Osteoblast (primary cell): Measurements from ENCODE around the gene CACNA1H. TPM values are rescaled to one million over a fixed set of nuclear protein-coding genes. Genes with fewer than 3 reads are reported as not detected.

Source experiments
- DNase-seq: peaks from one replicate; pipeline ENCODE4 v3.0.0; 2011; ENCODE audit warnings: low spot score, mixed read lengths; ENCODE audit not compliant: insufficient read length; ENCODE audit errors: missing footprints
- H2AFZ ChIP-seq: 2 replicates; pipeline ENCODE4 v1.6.0; 2011; ENCODE audit warnings: mild to moderate bottlenecking, low read length
- H3K27ac ChIP-seq: 2 replicates; pipeline ENCODE4 v1.5.1; 2011; ENCODE audit warnings: mild to moderate bottlenecking, low read depth, low read length, moderate library complexity
- H3K27me3 ChIP-seq: 2 replicates; pipeline ENCODE4 v1.6.0; 2012; ENCODE audit warnings: mild to moderate bottlenecking, control low read depth, inconsistent platforms, low read length, moderate library complexity; ENCODE audit not compliant: insufficient read depth
- H3K36me3 ChIP-seq: 2 replicates; pipeline ENCODE4 v1.5.1; 2011; ENCODE audit warnings: mild to moderate bottlenecking, low read length, control low read depth, moderate library complexity; ENCODE audit not compliant: insufficient read depth
- H3K4me1 ChIP-seq: 2 replicates; pipeline ENCODE4 v1.5.1; 2011; ENCODE audit warnings: mild to moderate bottlenecking, low read length, control low read depth, moderate library complexity; ENCODE audit not compliant: insufficient read depth
- H3K4me2 ChIP-seq: 2 replicates; pipeline ENCODE4 v1.6.0; 2011; ENCODE audit warnings: mild to moderate bottlenecking, low read length; ENCODE audit not compliant: insufficient read depth
- H3K4me3 ChIP-seq: fragments of 200-600 bp; sonication (generic); 3 replicates; pipeline ENCODE4 v1.5.1; 2012; ENCODE audit warnings: mild to moderate bottlenecking, low read length, inconsistent platforms; ENCODE audit not compliant: insufficient read depth
- H3K79me2 ChIP-seq: 2 replicates; pipeline ENCODE4 v1.6.0; 2012; ENCODE audit warnings: mild to moderate bottlenecking, low read length, control low read depth, inconsistent platforms; ENCODE audit not compliant: insufficient read depth
- H3K9me3 ChIP-seq: 2 replicates; pipeline ENCODE4 v1.5.1; 2011; ENCODE audit warnings: low read depth, low read length, control low read depth
- H4K20me1 ChIP-seq: 2 replicates; pipeline ENCODE4 v1.6.0; 2012; ENCODE audit warnings: mild to moderate bottlenecking, low read length, control low read depth; ENCODE audit not compliant: insufficient read depth
- total RNA-seq: library from RNA; depleted of rRNA; stranded (reverse); fragments of >200 nt; gene quantifications from 2 replicates; pipeline ENCODE4 v1.2.3, GENCODE V29; 2012
- TF ChIP-seq, protein P1 (sequence below): IDR thresholded peaks from 2 replicates; pipeline ENCODE4 v1.5.1; 2011; ENCODE audit warnings: mild to moderate bottlenecking, low read depth, low read length, moderate library complexity; ENCODE audit errors: extremely low read depth

Gene CACNA1H
- total RNA-seq, 1 donor = under 0.01 TPM

DNA sequence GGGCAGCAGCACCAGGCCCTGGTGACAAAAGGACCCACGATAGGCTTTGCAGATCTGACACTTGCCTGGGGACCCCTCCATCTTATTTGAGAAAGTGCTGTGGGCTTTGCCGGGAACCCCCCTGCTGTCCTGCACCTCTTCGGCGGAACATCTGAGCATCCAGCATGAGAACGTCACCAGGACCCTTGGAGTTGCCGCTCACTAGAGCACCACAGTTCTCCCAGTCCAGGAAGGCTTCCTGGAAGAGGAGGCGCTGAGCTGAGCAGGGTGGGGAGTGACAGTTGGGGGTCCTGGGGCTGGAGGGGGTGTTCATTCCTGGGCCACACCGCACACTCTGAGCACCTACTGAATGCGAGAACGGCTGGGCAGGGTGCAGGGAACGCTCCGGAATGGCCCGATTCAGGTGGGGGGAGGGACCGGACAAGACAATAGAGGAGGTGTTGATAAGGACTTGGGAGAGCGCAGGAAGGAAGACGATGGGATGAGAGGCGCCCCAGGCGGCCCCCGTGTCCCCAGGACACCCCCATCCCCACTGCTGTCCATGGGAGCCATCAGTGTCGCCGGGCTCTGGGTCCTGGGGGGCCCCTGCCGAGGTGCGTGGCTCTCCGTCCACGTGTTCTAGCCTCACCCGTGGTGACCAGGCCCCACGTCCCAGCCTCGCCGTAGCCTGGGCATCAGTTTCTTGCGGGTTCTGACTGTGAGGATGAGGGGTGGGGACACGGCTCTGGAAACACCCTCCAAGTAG is 24.8 kb upstream of the CACNA1H start:
- Histone ChIP-seq H3K27me3 (no peaks in the 10 kb centered on the region), H3K79me2 (no peaks in the 10 kb centered on the region), H3K4me3 (no peak overlapping the region), H3K27ac (no peak overlapping the region), H3K4me2 (no peak overlapping the region), H3K9me3 (no peaks in the 10 kb centered on the region), H4K20me1 (no peaks in the 10 kb centered on the region), H2AFZ (no peak overlapping the region), H3K36me3 (no peaks in the 10 kb centered on the region), H3K4me1 (no peaks in the 10 kb centered on the region)
- TF ChIP-seq, protein P1, sequence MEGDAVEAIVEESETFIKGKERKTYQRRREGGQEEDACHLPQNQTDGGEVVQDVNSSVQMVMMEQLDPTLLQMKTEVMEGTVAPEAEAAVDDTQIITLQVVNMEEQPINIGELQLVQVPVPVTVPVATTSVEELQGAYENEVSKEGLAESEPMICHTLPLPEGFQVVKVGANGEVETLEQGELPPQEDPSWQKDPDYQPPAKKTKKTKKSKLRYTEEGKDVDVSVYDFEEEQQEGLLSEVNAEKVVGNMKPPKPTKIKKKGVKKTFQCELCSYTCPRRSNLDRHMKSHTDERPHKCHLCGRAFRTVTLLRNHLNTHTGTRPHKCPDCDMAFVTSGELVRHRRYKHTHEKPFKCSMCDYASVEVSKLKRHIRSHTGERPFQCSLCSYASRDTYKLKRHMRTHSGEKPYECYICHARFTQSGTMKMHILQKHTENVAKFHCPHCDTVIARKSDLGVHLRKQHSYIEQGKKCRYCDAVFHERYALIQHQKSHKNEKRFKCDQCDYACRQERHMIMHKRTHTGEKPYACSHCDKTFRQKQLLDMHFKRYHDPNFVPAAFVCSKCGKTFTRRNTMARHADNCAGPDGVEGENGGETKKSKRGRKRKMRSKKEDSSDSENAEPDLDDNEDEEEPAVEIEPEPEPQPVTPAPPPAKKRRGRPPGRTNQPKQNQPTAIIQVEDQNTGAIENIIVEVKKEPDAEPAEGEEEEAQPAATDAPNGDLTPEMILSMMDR = no peak
- no peak for DNase-seq

DNA sequence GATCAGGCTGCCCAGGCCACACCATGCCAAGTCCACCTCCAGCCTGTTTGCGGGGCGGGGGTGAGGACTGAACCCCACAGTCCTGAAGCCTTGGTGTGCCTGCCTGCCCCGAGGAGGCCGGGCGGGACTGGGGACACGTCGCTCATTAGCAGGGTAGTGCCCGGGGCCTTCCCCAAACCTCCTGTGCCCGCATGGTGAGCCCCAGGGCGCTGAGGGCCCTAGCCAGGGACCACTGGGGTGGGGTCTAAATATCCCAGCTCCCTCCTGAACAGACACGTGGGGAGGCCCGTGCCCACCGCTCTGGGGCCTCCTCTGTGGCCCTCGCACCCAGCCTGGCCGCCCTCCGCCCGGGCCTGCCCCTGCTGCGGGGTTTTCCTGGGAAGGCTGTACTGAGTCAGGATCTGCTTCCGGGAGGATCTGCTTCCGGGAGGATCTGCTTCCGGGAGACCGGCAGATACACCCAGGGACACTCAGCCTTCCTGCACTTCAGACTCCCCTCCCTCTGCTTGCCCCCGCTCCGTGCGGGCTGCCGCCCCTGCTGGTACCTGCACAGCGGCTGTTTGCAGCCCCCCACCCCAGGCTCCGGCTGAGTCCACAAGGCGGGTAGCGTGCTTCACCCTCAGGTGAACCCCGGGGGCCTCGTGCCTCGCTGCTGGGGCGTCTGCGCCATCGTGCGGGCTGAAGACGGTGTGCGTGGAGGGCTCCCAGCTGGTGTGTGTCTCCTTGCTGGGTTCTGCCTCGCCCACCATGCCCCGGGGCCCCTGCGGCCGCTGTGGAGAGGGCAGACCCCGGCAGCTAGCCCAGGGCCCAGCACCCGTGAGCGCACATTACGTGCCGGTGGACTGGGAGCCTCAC is 23.6 kb upstream of the CACNA1H start:
- Histone ChIP-seq H3K36me3 (no peaks in the 10 kb centered on the region), H3K79me2 (no peaks in the 10 kb centered on the region), H3K4me3 (no peak overlapping the region), H3K9me3 (no peaks in the 10 kb centered on the region), H4K20me1 (no peaks in the 10 kb centered on the region), H3K27ac (no peak overlapping the region), H2AFZ (no peak overlapping the region), H3K4me1 (no peaks in the 10 kb centered on the region), H3K4me2 (no peak overlapping the region), H3K27me3 (no peaks in the 10 kb centered on the region)
- DNase-seq = no peak
- TF ChIP-seq, protein P1 = no peak

DNA sequence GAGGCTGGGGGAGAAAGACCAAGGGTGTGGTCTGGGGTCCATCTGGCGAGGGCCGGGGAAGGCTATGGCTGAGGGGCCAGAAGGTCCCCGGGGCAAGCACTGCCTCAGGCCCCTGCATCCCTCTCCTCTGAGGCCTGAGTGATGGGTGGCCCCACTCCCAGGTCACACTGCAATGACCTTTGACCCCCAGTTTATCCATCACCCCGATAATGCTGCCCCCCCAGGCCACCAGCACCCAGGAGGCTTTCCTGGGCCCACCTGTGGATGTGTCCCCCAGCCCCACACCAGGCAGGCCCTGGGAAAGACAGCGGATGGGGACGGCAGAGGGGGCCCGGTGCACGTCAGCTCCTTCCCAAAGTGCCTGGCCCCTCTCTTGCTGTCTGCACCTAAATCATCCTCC is 22.5 kb upstream of the CACNA1H start:
- Histone ChIP-seq H3K79me2 (no peaks in the 10 kb centered on the region), H4K20me1 (no peaks in the 10 kb centered on the region), H3K27me3 (no peaks in the 10 kb centered on the region), H3K9me3 (no peaks in the 10 kb centered on the region), H3K27ac (no peak overlapping the region), H3K36me3 (no peaks in the 10 kb centered on the region), H2AFZ (no peak overlapping the region), H3K4me3 (no peak overlapping the region), H3K4me1 (no peaks in the 10 kb centered on the region), H3K4me2 (no peak overlapping the region)
- DNase-seq = no peak
- TF ChIP-seq, protein P1 = no peak

DNA sequence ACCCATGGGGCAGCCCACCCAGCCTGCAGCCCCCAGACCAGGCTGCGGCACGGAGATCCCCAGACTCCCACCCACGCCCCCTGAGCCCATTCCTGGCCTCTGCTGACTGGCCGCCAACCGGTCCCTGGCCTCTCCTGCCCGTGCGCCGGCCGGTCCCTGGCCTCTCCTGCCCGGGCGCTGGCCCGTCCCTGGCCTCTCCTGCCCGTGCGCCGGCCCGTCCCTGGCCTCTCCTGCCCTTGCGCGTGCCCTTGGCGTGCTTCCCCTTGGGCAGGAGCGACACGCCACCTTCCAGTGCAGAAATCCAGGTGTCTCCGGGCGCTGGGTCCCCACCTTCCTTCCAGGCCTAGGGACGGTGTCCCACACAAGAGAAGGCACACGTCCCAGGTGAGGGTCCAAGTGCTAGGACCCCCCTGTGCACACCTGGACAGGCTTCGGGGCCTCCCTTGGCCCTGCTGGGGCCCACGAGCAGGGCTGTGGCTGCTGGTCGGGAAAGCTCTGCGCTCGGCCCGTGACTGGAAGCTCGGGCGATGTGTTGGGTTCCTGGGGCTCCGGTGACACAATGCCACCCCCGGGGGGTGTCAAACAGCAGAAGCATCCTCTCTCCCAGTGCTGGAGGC is 21.4 kb upstream of the CACNA1H start:
- Histone ChIP-seq H3K4me2 (no peak overlapping the region), H3K4me1 (no peaks in the 10 kb centered on the region), H4K20me1 (no peaks in the 10 kb centered on the region), H3K36me3 (no peaks in the 10 kb centered on the region), H3K27ac (no peak overlapping the region), H3K4me3 (no peak overlapping the region), H3K79me2 (no peaks in the 10 kb centered on the region), H2AFZ (no peak overlapping the region), H3K9me3 (no peaks in the 10 kb centered on the region), H3K27me3 (peaks cover 2% of the 10 kb centered on the region)
- TF ChIP-seq, protein P1 = no peak
- DNase-seq = no peak
